SJSA1 (cell line): Measurements from ENCODE around the gene FRAT2. TPM values are rescaled to one million over a fixed set of nuclear protein-coding genes. Genes with fewer than 3 reads are reported as not detected.
A peak's percentile ranks its signal among the peaks of the same experiment; 100 is the strongest.

ENCODE experiments used
- DNase-seq, 2 experiments: peaks; one replicate each; pipeline ENCODE4 v3.0.0-alpha.2; 2015 to 2020; ENCODE audit warnings: low spot score in 2 of 2, low read depth in 1 of 2
- H3K27ac ChIP-seq: fragments of 250-450 bp; sonication (Bioruptor Pico); 2 replicates; pipeline ENCODE4 v1.5.1; 2020; ENCODE audit warnings: mild to moderate bottlenecking, moderate library complexity
- H3K27me3 ChIP-seq: fragments of 250-450 bp; sonication (Bioruptor Pico); replicated peaks from 2 replicates; pipeline ENCODE4 v1.5.1; 2020; ENCODE audit warnings: mild to moderate bottlenecking, moderate library complexity
- H3K36me3 ChIP-seq: fragments of 250-450 bp; sonication (Bioruptor Pico); 2 replicates; pipeline ENCODE4 v1.5.1; 2020; ENCODE audit warnings: mild to moderate bottlenecking
- H3K4me1 ChIP-seq: fragments of 250-450 bp; sonication (Bioruptor Pico); replicated peaks from 2 replicates; pipeline ENCODE4 v1.6.1; 2021; ENCODE audit warnings: mild to moderate bottlenecking
- H3K4me3 ChIP-seq: fragments of 250-450 bp; sonication (Bioruptor Pico); 2 replicates; pipeline ENCODE4 v1.5.1; 2020; ENCODE audit warnings: mild to moderate bottlenecking
- H3K9me3 ChIP-seq: fragments of 250-450 bp; sonication (Bioruptor Pico); replicated peaks from 2 replicates; pipeline ENCODE4 v1.5.1; 2020; ENCODE audit warnings: mild to moderate bottlenecking
- total RNA-seq: library from RNA; depleted of rRNA; stranded (reverse); fragments of >200 nt; shearing (Covaris generic); gene quantifications from 2 replicates; pipeline ENCODE4 v1.2.3, GENCODE V29; 2014

Gene FRAT2
- total RNA-seq, 1 experiment from 2014 or later = 6.9 TPM

GRCh38 chr10:97327348-97328294 lies 6.9 kb downstream of the FRAT2 start:
- no peaks in the 10 kb centered on the region; the same call in 1 of the 2 replicates for H3K36me3 ChIP-seq
- no peak for DNase-seq
- no peak overlapping the region for H3K4me3 ChIP-seq
- no peak overlapping the region for H3K27ac ChIP-seq
- peaks cover 6% of the 10 kb centered on the region; the same call in 1 of the 2 replicates for H3K4me1 ChIP-seq
- H3K27me3 ChIP-seq = no peaks in the 10 kb centered on the region
- H3K9me3 ChIP-seq = no peaks in the 10 kb centered on the region

DNA sequence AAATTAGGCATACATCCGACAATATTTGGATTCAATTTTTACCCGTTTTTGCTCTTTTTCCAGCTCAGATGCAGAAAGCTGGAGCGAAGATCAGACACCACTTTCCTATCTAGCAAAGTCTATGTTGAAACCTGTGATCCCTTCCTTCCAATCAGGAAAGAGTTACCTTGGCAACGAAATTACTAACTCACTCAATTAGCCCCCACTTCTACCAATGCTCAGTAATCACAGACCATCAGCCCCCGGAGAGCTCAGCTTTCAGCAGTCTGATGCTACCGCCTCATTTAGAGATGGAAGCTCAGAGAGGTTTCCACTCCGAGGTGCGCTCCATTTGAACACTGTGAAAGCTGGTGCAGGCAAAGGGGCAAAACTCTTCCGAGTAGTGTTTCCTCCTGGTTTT lies 8.8 kb downstream of the FRAT2 start:
- Histone ChIP-seq H3K27me3 (no peaks in the 10 kb centered on the region), H3K9me3 (no peaks in the 10 kb centered on the region), H3K27ac (no peak overlapping the region), H3K4me3 (no peak overlapping the region), H3K36me3 (no peaks in the 10 kb centered on the region; the same call in 1 of the 2 replicates), H3K4me1 (0 out of 2 replicates have a peak, but pooled peaks cover 4% of the 10 kb centered on the region)
- DNase-seq = no peak

- H3K27me3 ChIP-seq = no peaks in the 10 kb centered on the region
- no peaks in the 10 kb centered on the region for H3K36me3 ChIP-seq
- peaks cover 15% of the 10 kb centered on the region for H3K4me1 ChIP-seq
- H3K27ac ChIP-seq = no peak overlapping the region
- DNase-seq = no peak
- H3K4me3 ChIP-seq = no peak overlapping the region
- no peaks in the 10 kb centered on the region for H3K9me3 ChIP-seq
Observed at GRCh38 chr10:97323501-97323900, 11.0 kb downstream of the FRAT2 start.

- Histone ChIP-seq H3K9me3 (no peaks in the 10 kb centered on the region), H3K4me3 (no peak overlapping the region), H3K36me3 (no peaks in the 10 kb centered on the region), H3K27ac (no peak overlapping the region), H3K27me3 (no peaks in the 10 kb centered on the region), H3K4me1 (peaks cover 15% of the 10 kb centered on the region)
- no peak for DNase-seq
Observed at GRCh38 chr10:97321804-97322190, 12.7 kb downstream of the FRAT2 start.

DNA sequence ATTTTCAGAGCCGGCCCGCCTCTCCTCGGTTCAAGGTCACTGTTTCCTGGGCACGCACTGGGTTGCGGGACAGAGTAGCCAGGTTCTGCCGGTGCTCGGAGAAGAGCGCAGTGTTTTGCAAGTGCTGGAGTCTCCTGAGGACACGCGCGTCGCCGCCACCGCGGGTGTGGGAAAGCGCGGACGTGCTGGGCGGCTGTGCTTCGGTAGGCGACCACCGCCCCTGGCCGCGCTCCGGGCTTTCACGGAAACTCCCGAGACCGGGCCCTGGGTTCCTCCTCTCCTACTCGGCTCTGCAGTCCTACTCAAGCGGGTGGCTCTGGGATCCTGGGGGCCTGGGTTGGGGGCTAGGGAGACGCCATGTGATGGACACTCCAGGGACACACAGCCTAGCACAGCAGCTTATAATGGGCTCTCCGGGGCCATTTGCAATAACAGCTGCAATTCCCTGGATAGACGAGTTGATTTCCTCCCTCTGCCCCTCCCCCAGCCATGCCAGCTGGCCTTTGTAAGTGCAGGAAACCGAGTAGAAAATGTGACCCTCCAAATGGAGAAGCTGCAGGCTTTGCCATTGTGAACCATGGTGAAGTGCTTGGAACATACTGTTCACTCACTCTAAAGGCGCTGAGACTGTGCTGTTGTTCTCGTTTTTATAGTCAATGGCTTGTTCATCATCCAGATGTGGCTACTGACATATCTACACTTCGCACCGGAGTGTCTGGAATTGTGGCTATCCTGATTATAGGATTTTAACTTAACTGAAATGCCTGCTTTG lies 13.3 kb downstream of the FRAT2 start:
- Histone ChIP-seq H3K9me3 (no peaks in the 10 kb centered on the region), H3K27me3 (no peaks in the 10 kb centered on the region), H3K4me3 (no peak overlapping the region), H3K4me1 (peaks cover 15% of the 10 kb centered on the region), H3K27ac (no peak overlapping the region), H3K36me3 (no peaks in the 10 kb centered on the region)
- DNase-seq = no peak

GRCh38 chr10:97320480-97321031 lies 14.0 kb downstream of the FRAT2 start:
- DNase-seq = no peak
- Histone ChIP-seq H3K9me3 (no peaks in the 10 kb centered on the region), H3K4me1 (peaks cover 15% of the 10 kb centered on the region), H3K27me3 (no peaks in the 10 kb centered on the region), H3K27ac (no peak overlapping the region), H3K36me3 (no peaks in the 10 kb centered on the region), H3K4me3 (peak overlapping the region; percentile 88; the same call in 1 of the 2 replicates)

DNA sequence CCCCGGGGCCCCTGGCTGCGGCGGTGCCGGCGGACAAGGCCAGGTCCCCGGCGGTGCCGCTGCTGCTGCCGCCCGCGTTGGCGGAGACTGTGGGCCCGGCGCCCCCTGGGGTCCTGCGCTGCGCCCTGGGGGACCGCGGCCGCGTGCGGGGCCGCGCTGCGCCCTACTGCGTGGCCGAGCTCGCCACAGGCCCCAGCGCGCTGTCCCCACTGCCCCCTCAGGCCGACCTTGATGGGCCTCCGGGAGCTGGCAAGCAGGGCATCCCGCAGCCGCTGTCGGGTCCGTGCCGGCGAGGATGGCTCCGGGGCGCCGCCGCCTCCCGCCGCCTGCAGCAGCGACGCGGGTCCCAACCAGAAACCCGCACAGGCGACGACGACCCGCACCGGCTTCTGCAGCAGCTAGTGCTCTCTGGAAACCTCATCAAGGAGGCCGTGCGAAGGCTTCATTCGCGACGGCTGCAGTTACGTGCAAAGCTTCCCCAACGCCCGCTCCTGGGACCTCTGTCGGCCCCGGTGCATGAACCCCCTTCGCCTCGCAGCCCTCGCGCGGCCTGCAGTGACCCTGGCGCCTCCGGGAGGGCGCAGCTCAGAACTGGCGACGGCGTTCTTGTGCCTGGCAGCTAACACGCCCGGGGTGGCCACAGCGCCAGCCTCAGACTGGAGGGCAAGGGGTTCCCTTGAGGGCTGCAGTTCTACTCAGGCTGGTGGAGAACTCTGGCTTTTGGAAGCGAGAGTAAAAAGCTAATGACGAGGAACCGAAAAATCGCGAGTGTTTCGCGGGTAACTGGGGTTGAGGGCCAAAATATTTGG lies 14.7 kb downstream of the FRAT2 start:
- Histone ChIP-seq H3K4me1 (peaks cover 15% of the 10 kb centered on the region), H3K27ac (no peak overlapping the region), H3K27me3 (no peaks in the 10 kb centered on the region), H3K4me3 (peak overlapping the region; percentile 88), H3K36me3 (no peaks in the 10 kb centered on the region), H3K9me3 (no peaks in the 10 kb centered on the region)
- peak; percentile 54 to 62 for DNase-seq

DNA sequence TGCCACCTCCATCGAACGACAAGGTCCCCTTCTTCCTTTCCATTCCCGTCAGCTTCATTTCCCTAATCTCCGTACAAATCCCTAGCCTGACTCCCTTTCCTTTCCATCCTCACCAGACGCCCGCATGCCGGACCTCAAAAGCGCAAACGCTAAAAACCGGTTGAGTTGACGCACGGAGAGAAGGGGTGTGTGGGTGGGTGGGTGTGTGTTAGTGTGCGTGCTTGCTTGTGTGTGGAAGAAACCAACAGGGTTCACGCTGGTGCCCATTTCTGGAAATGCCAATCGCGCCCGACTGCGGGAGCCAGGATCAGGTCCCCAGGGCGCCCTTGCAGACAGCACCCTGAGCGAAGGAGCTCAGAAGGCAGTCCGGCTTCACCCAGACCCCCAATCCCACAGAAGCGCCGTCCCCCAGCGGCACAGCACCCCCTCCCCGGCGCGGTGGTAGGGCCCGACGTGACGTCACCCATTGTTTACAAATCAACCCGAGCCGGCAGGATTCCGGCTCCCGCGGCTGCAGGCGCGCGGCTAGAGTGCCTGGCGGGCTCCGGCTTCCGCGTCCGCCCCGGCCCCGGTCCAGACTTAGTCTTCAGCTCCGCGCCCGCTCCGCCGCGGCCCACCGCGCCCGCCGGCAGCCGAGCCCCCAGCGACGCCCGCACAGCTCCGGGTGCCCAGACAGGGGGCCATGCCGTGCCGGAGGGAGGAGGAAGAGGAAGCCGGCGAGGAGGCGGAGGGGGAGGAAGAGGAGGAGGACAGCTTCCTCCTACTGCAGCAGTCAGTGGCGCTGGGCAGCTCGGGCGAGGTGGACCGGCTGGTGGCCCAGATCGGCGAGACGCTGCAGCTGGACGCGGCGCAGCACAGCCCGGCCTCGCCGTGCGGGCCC lies 15.5 kb downstream of the FRAT2 start, which contains the start of gene FRAT1:
FRAT1 (plus strand) TSS at position 500 of the 880 bp plus-strand sequence; CDS start at position 683, 183 bp downstream.
- peak within 1 kb of the TSS; percentile 88 for H3K4me3 ChIP-seq
- peaks cover 15% of the 10 kb centered on the region for H3K4me1 ChIP-seq
- H3K27ac ChIP-seq = peak within 1 kb of the TSS; percentile 100
- no peaks in the 10 kb centered on the region for H3K9me3 ChIP-seq
- peak; percentile 88 to 94 for DNase-seq
- no peaks in the 10 kb centered on the region for H3K36me3 ChIP-seq
- no peaks in the 10 kb centered on the region for H3K27me3 ChIP-seq

- DNase-seq = no peak
- no peak overlapping the region for H3K4me3 ChIP-seq
- peaks cover 6% of the 10 kb centered on the region for H3K4me1 ChIP-seq
- H3K9me3 ChIP-seq = no peaks in the 10 kb centered on the region
- no peaks in the 10 kb centered on the region for H3K36me3 ChIP-seq
- H3K27me3 ChIP-seq = 0 out of 2 replicates have a peak, but pooled peaks cover 3% of the 10 kb centered on the region
- no peak overlapping the region for H3K27ac ChIP-seq
Observed at GRCh38 chr10:97314671-97315070, 19.9 kb downstream of the FRAT2 start.

DNA sequence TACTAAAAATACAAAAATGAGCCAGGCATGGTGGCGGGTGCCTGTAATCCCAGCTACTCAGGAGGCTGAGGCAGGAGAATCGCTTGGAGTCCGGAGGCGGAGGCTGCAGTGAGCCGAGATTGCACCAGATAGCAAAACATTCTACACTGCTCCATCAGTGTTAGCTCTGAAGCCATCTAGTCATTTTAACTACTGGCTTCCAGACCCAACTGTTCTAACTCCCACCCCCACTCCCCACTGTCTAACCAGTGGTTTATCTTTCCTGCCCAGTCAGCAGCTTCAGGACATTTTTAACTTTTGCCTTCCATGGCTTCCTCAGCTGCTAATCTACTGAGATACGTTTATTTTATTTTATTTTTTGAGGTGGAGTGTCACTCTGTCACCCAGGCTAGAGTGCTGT lies 21.6 kb downstream of the FRAT2 start:
- Histone ChIP-seq H3K4me3 (no peak overlapping the region), H3K27ac (no peak overlapping the region), H3K9me3 (no peaks in the 10 kb centered on the region), H3K36me3 (no peaks in the 10 kb centered on the region), H3K4me1 (no peaks in the 10 kb centered on the region), H3K27me3 (0 out of 2 replicates have a peak, but pooled peaks cover 3% of the 10 kb centered on the region)
- DNase-seq = no peak

GRCh38 chr10:97311111-97311626 lies 23.4 kb downstream of the FRAT2 start:
- Histone ChIP-seq H3K27me3 (0 out of 2 replicates have a peak, but pooled peaks cover 3% of the 10 kb centered on the region), H3K27ac (no peak overlapping the region), H3K4me3 (no peak overlapping the region), H3K9me3 (no peaks in the 10 kb centered on the region), H3K36me3 (no peaks in the 10 kb centered on the region), H3K4me1 (no peaks in the 10 kb centered on the region)
- DNase-seq = no peak
